Left lung (tissue), 10 donors: ENCODE measurements around the gene KLHL18. TPM values are rescaled to one million over a fixed set of nuclear protein-coding genes. Genes with fewer than 3 reads are reported as not detected.
A peak's percentile ranks its signal among the peaks of the same experiment; 100 is the strongest.

ENCODE experiments used
- ATAC-seq: fragments of 200-7000 bp; cut with Tn5 transposase; one replicate; pipeline ENCODE4 v1.9.1; 2020; ENCODE audit warnings: moderate library complexity
- DNase-seq, 4 donors: peaks; one replicate each; pipeline ENCODE4 v3.0.0-alpha.2; 2013 to 2020
- H3K27ac ChIP-seq, 2 donors: fragments of 200-600 bp; sonication (generic) in 1 of 2; one replicate each; pipeline versions ENCODE4 v1.5.0 to v1.8.0; 2020 to 2021
- H3K27me3 ChIP-seq, 2 donors: fragments of 200-600 bp; sonication (generic) in 1 of 2; one replicate each; pipeline versions ENCODE4 v1.5.0 to v1.8.0; 2020 to 2021
- H3K36me3 ChIP-seq, 2 donors: fragments of 200-600 bp; sonication (generic) in 1 of 2; one replicate each; pipeline versions ENCODE4 v1.5.0 to v1.8.0; 2020 to 2021
- H3K4me1 ChIP-seq, 2 donors: fragments of 200-600 bp; one replicate each; pipeline ENCODE4 v1.8.0; 2021
- H3K4me3 ChIP-seq, 2 donors: fragments of 200-600 bp; sonication (generic) in 1 of 2; one replicate each; pipeline versions ENCODE4 v1.5.0 to v1.8.0; 2020 to 2021; ENCODE audit warnings: mild to moderate bottlenecking in 1 of 2
- H3K9me3 ChIP-seq, 2 donors: fragments of 200-600 bp; sonication (generic) in 1 of 2; one replicate each; pipeline versions ENCODE4 v1.5.0 to v1.8.0; 2020 to 2021
- CTCF ChIP-seq, 2 donors: fragments of 200-600 bp; sonication (generic) in 1 of 2; IDR thresholded peaks; one replicate each; pipeline versions ENCODE4 v1.5.0 to v1.8.0; 2021; ENCODE audit warnings: antibody characterized with exemption in 2 of 2
- intact Hi-C, 2 donors: fragments of 100-400 bp; cut with DNase I; formaldehyde crosslinking; loops; one replicate each; pipeline versions ENCODE4 v1.11.2 to v1.14.2; 2022
- polyA plus RNA-seq, 6 donors: library from polyadenylated mRNA; unstranded; fragments of 120-200 nt; gene quantifications; one replicate each; pipeline ENCODE4 v1.2.1, GENCODE V29; 2013; ENCODE audit not compliant: insufficient read length in 6 of 6
- total RNA-seq, 2 donors: library from RNA; stranded (reverse); fragmentation: NEBNext Ultra II Directional; extraction: Animal tissue kit (Norgen Biotek cat#: 25700); gene quantifications; one replicate each; pipeline ENCODE4 v1.2.1, GENCODE V29; 2021
- donor health status: DM: no; HTN: yes; CAD: no.
- donor health status: DM: no; HTN: no; CAD: no.

KLHL18 gene
- total and polyA plus RNA-seq, 8 donors: 11.9 to 29.5 (median 13.7) TPM

GRCh38 chr3:47379411-47379899 lies 96.7 kb downstream of the KLHL18 start:
- H3K4me1 ChIP-seq: peaks cover 17 to 51% of the 10 kb centered on the region in 2 donors

GRCh38 chr3:47380026-47380600 lies 97.4 kb downstream of the KLHL18 start:
- peak; percentile 10 for ATAC-seq

More at GRCh38 chr3:47379411-47379899, 96.7 kb downstream of the KLHL18 start:
- Histone ChIP-seq H3K4me3 (peak overlapping the region; percentile 72 to 93), H3K27ac (peak overlapping the region; percentile 93 to 96), H3K27me3 (no peaks in the 10 kb centered on the region), H3K36me3 (no peaks in the 10 kb centered on the region), H3K9me3 (no peaks in the 10 kb centered on the region)
- ATAC-seq (no peak), DNase-seq (no peak)
- no peak for TF ChIP-seq CTCF (IDR thresholded peaks at IDR 0.05)
- intact Hi-C loops: no loop called here

GRCh38 chr3:47380601-47381316 lies 98.0 kb downstream of the KLHL18 start, which contains the start of gene PTPN23:
Gene PTPN23 (plus strand): TSS chr3:47381021. CDS start chr3:47381097, 76 bp downstream.
- no peaks in the 10 kb centered on the region for H3K27me3 ChIP-seq
- peaks cover 0 to 10% of the 10 kb centered on the region in 2 donors for H3K36me3 ChIP-seq
- peak; percentile 99 to 100 (median 100) for DNase-seq
- peaks cover 17 to 59% of the 10 kb centered on the region in 2 donors for H3K4me1 ChIP-seq
- ATAC-seq: peak; percentile 90
- intact Hi-C loops: no loop called here
- H3K4me3 ChIP-seq: peak within 1 kb of the TSS; percentile 72 to 93
- no peaks in the 10 kb centered on the region for H3K9me3 ChIP-seq
- H3K27ac ChIP-seq: peak within 1 kb of the TSS; percentile 93 to 96
- no peak for TF ChIP-seq CTCF (IDR thresholded peaks at IDR 0.05)

More at GRCh38 chr3:47380026-47380600, 97.4 kb downstream of the KLHL18 start:
- intact Hi-C loops: no loop called here
- no peak for TF ChIP-seq CTCF (IDR thresholded peaks at IDR 0.05)
- Histone ChIP-seq H3K27ac (peak overlapping the region; percentile 93 to 96), H3K27me3 (no peaks in the 10 kb centered on the region), H3K4me3 (peak overlapping the region; percentile 72 to 93), H3K9me3 (no peaks in the 10 kb centered on the region), H3K4me1 (peaks cover 17 to 53% of the 10 kb centered on the region in 2 donors), H3K36me3 (peaks cover 0 to 5% of the 10 kb centered on the region in 2 donors)
- no peak for DNase-seq

GRCh38 chr3:47381317-47382157 lies 98.8 kb downstream of the KLHL18 start:
- H3K4me1 ChIP-seq: peaks cover 17 to 62% of the 10 kb centered on the region in 2 donors
- no peaks in the 10 kb centered on the region for H3K9me3 ChIP-seq
- peak overlapping the region; percentile 72 to 93 for H3K4me3 ChIP-seq
- DNase-seq: peak; percentile 88 to 94 (median 92)
- no peaks in the 10 kb centered on the region for H3K27me3 ChIP-seq
- intact Hi-C loops: no loop called here
- peak overlapping the region; percentile 93 to 96 for H3K27ac ChIP-seq
- ATAC-seq: peak; percentile 84
- no peak for TF ChIP-seq CTCF (IDR thresholded peaks at IDR 0.05)
- peaks cover 0 to 11% of the 10 kb centered on the region in 2 donors for H3K36me3 ChIP-seq
